GDM1 (cell line): ENCODE measurements around the gene PGAM5.

Source experiments
- DNase-seq: peaks from one replicate; lab custom pipeline; 2025; lab: John Stamatoyannopoulos, UW

Gene PGAM5

GRCh38 chr12:132723015-132723763 lies 12.5 kb downstream of the PGAM5 start:
- no peak for DNase-seq

DNA sequence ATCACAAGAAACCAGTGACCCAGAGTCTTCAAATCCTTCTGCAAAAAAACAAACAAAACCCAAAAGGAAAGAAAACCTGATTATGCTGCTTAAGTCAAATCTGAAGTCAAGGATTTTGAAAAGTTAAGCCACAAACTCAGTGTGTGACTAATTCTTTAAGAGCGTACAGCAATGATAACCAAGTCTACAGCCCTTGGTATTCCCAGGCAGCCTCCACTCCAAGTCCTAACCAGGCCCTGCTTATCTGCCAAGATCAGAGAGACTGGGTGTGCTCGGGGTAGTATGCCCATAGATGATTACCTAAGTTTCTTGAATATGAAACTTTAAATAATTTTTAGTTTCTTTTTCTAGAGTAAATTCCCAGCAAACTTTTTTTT lies 13.1 kb downstream of the PGAM5 start:
- no peak for DNase-seq

DNA sequence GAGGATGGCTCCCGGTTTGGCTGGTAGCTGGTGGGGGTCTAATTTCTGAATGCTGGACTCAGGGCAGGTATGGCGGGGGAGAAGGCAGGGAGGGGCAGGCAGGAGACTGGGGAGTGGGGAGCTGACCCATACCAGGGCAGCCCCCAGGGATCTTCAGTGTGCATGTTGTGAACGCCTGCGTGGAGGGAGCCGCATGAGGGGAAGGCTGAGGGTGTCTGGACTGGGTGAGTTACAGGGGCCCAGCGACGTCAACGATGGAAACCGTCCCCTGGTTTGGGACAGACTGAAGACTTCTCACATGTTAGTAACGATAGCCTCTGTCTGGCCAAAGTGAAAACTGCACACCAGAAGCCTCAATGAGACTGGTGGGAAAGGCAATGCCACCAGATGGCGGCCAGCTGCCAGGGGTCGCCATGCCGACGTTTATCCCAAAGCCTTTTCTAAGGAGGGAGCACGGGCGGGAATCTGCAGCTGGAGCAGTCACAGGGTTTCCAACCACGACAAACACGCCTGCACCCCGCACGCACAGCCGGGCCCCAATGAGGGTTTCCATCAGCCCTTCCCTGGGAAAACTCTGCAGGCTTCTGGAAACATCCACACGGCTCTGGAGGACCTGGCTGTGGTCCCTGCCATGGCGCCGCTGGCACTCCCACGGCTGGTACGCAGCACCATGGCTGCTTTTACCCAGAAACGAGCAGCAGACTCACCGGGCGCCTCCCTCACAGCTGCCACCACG lies 14.0 kb downstream of the PGAM5 start:
- no peak for DNase-seq

DNA sequence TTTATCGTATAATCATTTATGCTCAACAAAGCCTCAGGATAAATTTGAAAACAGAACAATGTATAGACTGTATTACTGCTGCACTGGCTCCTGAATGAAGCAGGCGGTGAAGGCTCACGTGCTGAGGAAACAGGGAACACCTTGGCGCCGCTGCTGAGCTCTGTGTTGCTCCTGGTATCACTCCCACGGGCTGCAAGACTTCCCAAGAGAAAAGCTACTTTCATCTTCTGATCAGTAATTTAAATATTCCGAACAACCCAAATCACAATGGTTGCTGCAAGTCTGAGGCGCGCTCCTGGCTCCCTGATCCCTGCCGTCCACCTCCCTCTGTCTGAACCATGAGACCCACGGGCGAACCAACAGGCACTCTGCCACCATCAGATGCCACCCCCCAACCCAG lies 15.7 kb downstream of the PGAM5 start:
- DNase-seq, result no peak

DNA sequence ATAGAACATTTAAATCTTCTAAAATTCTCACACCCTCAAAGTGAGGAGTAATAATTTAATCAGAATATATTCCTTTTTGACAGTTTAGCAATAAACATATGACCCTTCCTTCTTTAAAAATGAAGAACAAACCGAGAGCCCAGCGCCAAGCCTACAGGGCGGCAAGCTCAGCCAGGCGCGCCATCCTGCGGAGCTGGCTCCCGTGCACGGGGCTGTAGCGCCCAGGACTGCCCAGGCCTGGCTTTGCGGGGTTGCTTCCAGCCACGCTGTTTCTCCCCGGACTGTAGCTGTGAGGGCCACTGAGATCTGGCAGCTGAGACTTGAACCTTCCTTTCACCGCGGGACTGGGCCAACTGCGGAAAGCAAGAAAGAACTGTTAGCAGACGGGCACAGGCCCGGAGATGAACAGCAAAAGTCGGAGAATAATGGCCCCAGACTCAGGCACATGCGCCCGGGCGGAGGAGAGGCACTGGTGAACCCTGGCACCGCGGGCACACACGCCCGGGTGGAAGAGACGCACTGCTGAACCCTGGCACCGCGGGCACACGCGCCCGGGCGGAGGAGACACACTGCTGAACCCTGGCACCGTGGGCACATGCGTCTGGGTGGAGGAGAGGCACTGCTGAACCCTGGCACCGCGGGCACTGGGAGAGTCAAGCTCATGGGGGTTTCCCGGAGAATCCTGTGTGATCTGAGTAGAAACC lies 16.6 kb downstream of the PGAM5 start:
- no peak for DNase-seq

- DNase-seq, result no peak
These were observed 17.9 kb downstream of the PGAM5 start for GRCh38 chr12:132728502-132728901.

GRCh38 chr12:132729541-132730320 lies 19.1 kb downstream of the PGAM5 start:
- DNase-seq, result no peak

- no peak for DNase-seq
These were observed 19.7 kb downstream of the PGAM5 start for GRCh38 chr12:132730353-132730752.

DNA sequence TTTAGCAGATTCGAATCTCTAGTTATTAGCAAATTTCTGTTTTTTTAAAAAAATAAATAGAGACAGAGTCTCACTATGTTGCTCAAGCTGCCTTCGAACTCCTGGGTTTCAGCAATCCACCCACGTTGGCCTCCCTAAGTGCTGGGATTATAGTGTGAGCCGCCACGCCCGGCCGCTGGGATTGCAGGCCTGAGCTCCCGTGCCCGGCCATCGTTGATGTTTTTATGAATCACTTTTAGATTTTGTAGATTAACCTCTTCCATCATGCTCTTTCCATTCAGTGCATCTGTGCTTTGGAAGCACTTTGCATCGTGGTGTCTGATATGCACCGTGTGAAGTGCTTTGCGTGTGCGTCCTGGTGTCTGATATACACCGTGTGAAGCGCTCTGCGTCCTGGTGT lies 20.9 kb downstream of the PGAM5 start:
- DNase-seq, result no peak

DNA sequence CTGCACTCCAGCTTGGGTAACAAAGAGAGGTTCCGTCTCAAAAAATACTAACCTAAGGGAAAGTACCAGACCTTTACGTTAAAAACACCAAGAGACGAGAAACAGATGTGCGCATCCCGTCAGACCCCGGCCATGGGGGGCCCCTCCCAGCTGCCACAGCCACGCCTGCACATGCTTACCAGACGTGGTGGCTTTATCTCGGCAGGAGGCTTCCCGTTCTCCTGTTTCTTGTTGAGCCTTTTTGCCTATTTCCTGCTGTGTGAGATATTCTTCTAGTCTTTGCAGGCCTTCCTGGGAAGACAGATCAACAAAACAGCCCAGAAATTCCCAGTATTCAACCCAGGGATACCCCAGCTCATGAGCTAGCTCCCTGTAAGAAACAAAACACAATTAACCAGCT lies 23.6 kb downstream of the PGAM5 start:
- no peak for DNase-seq

DNA sequence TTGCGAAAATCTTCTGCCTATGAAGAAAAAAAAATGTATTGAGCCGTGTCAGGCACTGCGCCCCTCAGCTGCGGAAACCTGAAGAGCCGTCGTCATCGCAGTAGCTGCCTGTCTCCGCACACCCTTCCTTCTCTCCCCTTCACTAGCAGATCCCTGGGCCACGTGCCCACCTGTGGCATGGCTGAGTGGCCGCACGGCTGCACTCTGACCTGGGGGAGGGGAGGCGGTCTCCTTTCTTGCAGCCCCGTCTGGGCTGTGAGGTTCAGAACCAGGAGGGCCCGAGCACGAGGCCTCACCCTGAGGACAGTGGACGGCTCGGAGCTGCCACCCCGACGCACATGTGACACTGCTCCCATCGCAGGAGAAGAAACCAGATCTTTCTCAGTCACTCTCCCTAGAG lies 24.9 kb downstream of the PGAM5 start:
- DNase-seq, result no peak

DNA sequence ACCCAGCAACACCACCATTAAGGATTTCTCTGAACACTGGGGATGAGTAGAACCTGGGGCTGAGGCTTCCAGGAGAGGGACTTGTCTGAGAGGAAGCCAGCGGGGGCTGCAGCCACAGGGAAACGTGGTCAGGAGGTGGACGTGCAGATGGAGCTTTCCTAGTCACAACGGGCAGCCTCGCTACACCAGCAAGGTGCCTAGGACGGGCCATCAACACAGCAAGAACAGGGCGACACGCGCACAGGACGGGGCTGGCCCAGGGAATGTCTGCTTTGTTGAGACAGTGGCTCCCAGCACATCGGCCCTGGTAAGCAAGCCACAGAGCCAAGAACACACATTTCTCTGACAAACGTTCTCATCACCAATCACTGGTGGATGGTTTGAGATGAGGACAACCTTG lies 25.7 kb downstream of the PGAM5 start:
- DNase-seq, result no peak

GRCh38 chr12:132736913-132737312 lies 26.3 kb downstream of the PGAM5 start:
- DNase-seq, result no peak

GRCh38 chr12:132739600-132740312 lies 29.1 kb downstream of the PGAM5 start:
- no peak for DNase-seq

- DNase-seq, result no peak
These were observed 29.6 kb downstream of the PGAM5 start for GRCh38 chr12:132740313-132740646.

DNA sequence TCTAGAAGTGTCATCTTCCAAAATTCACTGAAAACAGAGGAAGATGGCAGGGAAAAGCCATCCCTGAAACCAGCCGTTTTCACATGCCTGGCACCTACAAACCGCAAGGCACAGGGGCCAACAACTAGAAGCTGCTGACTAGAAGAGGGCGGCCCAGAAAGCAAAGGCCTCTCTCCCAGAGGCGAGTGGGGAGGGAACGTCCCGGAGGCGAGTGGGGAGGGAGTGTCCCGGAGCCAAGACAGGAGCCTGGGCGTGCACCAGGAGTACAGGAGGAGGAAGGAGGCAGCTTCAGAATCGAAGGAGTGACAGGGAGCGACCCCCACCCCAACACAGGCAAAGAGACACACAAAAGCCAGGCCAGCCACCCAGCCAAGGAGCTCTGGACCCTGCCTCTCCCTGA lies 30.0 kb downstream of the PGAM5 start:
- no peak for DNase-seq

DNA sequence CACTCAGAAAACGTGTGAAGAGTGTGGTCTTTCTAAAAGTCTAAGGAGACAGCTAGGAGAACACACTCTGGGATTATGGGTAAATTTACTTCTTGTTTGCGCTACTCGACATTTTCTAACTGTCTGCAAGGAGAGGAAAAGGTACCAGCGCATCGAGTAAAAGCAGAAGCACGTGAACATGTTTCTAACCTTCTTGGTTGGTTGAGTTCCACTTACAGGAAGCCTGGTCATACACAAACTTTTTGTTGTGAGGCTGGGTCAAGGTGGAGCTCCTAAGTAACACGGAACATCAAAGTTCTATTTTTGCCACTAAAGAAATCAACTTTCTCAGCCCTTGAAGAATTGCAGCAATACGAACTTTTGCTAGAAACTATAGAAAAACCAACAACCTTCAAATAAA lies 31.0 kb downstream of the PGAM5 start:
- no peak for DNase-seq

DNA sequence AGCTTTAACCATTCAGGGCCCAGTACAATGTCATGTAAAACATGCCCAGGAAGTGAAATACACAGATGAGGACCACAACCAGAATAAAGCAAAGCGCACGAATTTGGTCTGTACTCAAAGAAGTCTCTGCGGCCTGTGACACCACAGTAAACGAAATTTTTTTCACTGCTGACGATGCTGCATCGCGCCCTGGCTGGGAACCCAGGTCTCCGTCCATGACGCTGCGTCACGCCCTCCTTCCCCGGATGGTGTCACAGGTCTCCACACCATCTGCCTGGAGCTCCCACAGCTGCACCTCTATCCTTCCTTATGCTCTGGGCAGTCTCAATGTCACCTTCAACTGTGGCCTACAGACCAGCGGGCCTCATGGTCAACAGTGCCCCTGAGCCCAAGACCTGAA lies 33.2 kb downstream of the PGAM5 start:
- no peak for DNase-seq

- DNase-seq, result no peak
These were observed 36.0 kb downstream of the PGAM5 start for GRCh38 chr12:132746613-132747012.

DNA sequence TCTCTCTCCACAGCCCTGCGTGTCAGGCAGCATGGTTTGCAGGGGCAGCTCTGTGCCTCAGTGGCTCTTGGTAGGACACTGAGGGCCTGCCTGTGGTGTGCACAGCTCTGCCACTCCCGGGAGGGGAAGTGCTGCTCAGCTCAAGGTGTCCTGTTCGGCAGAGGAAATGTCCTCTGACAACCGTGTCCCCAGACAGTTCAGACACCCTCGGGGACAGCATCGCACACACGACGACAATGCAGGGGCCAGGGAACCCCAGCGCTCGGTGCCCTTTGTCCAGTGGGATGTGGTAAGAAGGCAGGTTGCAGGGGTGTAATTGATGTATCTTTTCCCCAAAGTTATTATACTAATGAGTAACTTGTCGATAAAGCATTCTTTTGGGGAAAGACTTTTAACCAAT lies 36.8 kb downstream of the PGAM5 start:
- DNase-seq, result no peak

DNA sequence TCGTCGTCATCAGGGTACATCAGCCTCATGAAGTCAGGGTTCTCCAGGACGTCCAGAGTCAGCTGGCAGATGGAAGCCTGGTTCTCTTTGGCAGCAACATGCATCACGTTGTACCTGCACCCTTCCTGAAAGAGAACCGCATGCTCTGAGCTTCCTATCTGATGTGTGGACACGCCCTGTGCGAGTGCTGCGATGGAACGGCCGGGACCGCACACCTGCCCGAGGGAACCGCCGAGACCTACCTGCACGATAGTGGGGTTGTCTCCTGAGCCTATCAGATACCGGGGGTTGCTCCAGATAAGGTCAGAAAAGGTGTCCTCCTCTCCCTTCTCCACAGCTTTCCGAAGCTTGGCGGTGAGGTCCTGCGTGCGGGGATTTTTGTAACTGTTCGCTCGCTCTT lies 37.3 kb downstream of the PGAM5 start:
- DNase-seq, result no peak

GRCh38 chr12:132748319-132748718 lies 37.7 kb downstream of the PGAM5 start:
- DNase-seq, result no peak
